AG09309 (cell line): ENCODE measurements around the gene VAMP8.

Experiments
- DNase-seq: peaks from one replicate; pipeline ENCODE4 v3.0.0-alpha.2; 2010; ENCODE audit warnings: low read depth
- H3K4me3 ChIP-seq: 2 replicates; pipeline ENCODE4 v1.5.1; 2011; ENCODE audit warnings: mild to moderate bottlenecking, low read depth, low read length, moderate library complexity; ENCODE audit not compliant: control insufficient read depth
- CTCF ChIP-seq: IDR thresholded peaks from 2 replicates; pipeline ENCODE4 v1.5.1; 2011; ENCODE audit warnings: mild to moderate bottlenecking, low read depth, low read length, inconsistent platforms; ENCODE audit not compliant: insufficient read depth, control insufficient read depth; ENCODE audit errors: missing control alignments

The VAMP8 gene

GRCh38 chr2:85593023-85593422 lies 15.6 kb downstream of the VAMP8 start:
- no peak for DNase-seq
- H3K4me3 ChIP-seq: no peak overlapping the region
- no peak for TF ChIP-seq CTCF

GRCh38 chr2:85594715-85595300 lies 17.4 kb downstream of the VAMP8 start:
- DNase-seq: no peak
- TF ChIP-seq CTCF: no peak
- H3K4me3 ChIP-seq: peak overlapping the region; percentile 73

- TF ChIP-seq CTCF: no peak
- DNase-seq: peak; percentile 98
- H3K4me3 ChIP-seq: peak within 1 kb of the TSS; percentile 73
Measured at GRCh38 chr2:85595301-85596025, 18.1 kb downstream of the VAMP8 start, which contains the start of gene RNF181. TSS of gene RNF181 (plus strand) at chr2:85595745. CDS start at chr2:85595764, 19 bp downstream.

- H3K4me3 ChIP-seq: peak overlapping the region; percentile 73
- DNase-seq: no peak
- no peak for TF ChIP-seq CTCF
Measured at GRCh38 chr2:85596026-85596333, 18.6 kb downstream of the VAMP8 start.

GRCh38 chr2:85596486-85597143 lies 19.2 kb downstream of the VAMP8 start:
- peak overlapping the region; percentile 73 for H3K4me3 ChIP-seq
- no peak for TF ChIP-seq CTCF
- DNase-seq: no peak

- TF ChIP-seq CTCF: no peak
- H3K4me3 ChIP-seq: no peak overlapping the region
- no peak for DNase-seq
Measured at GRCh38 chr2:85597241-85597640, 19.9 kb downstream of the VAMP8 start.
